Head of caudate nucleus (tissue), 42 donors: ENCODE measurements around the gene RYR3.

ENCODE experiments used
- DNase-seq, 42 donors: peaks; one replicate each; pipeline versions ENCODE4 v3.0.0 to v3.0.0-alpha.2; 2020 to 2021; ENCODE audit warnings: mixed read lengths in 7 of 42
- intact Hi-C: fragments of 100-400 bp; cut with DNase I; formaldehyde crosslinking; loops from one replicate; pipeline ENCODE4 v1.15.0; 2022

RYR3 gene

DNA sequence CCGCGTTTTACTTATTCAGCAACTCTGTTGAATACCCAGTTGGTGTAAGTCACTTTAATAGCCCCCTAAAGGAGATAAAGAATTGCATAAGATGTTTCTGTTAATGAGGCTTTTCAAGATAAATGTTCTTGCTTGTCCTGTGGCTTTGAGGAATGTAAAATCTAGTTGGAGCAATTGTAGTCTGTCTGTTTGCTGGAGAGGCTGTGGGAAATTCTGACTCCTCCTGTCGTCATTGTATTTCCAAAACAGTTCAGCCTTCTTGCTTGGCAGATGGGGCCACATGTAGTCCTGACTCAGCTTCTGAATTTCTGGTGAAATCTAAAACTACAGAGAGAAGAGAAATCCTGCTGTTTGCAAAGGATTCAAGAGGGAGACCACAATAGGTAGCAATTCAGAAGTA is 114.4 kb downstream of the RYR3 start:
- intact Hi-C loops, result no loop called here

DNA sequence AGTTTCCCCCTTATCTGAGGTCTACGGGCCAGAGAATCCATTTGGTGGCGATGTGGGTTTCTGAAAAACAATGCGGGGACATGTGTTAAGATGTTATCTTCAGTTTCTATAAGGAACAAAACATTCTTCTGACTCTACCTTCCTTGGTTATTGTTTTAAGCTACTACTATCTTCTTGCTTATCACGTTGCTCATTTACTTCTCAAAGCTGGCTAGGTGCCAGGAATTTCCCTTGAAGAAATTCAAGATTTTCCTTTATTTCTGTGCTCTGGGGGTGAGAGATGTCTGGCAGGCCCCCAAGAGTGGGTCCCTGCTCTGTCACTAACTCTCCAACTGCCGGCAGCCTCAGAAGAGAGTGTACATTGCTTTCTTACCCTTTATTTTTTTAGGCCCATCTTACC is 119.8 kb downstream of the RYR3 start:
- intact Hi-C loops, result no loop called here
- no peak for DNase-seq

More for the DNA sequence above, 114.4 kb downstream of the RYR3 start:
- DNase-seq, result peak in 9 of 42 donors; percentile 2 to 41 (median 25)

DNA sequence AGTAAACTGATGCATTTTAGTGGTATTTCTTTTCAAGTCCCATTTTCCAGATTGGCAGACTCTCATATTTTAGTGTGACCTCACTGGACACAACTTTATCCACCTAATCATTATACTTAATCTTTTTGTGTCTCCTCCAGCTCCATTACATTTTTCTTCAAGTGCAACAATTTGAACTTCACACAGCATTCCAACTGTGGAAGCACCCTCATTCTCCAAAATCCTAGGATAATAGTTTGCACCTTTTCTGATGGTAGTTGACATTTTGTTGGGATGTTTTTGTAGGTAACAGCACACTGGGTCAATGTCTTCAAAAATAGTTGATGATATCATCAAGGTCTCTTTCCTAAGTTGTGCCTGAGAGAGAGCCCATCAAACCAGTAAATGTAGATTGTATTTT is 123.1 kb downstream of the RYR3 start:
- intact Hi-C loops, result no loop called here

DNA sequence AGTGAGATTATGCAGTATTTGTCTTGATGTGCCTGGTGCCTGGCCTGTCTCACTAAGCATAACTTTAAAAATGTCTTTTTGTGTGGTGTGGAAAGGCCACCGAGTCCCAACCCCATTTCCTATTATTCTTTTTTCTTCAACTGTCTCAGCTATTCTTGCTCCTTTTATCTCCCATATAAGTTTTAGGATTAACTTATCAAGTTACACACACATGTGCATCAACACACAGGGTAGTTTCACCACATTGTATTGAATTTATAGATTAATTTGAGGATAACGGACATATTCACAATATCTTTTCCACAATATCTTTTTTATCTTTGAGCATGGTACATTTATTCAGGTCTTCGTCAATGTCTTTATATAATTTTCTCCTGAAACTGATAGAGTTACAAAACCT is 127.6 kb downstream of the RYR3 start:
- DNase-seq, result no peak

More for the DNA sequence above, 123.1 kb downstream of the RYR3 start:
- DNase-seq, result no peak

DNA sequence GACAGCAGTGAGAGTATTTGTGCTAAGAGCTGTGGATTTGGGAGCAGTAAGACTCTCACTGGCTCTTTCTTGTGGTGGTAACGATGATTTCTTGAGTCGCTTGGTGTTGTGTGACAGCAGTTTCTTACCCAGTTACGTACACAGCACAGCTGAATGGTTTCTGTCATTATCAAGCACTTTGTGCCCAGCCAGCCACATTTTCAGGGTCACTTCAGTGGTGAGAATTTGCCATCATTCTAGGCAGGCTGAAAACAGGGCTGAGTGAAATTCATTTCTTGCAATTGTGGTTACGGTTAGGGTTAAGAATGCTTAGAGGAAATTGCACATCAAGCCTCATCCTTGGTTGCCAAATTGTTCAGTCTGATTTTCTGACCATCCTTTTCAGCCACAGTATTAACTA is 130.1 kb downstream of the RYR3 start:
- no peak for DNase-seq
- intact Hi-C loops, result no loop called here

More for the DNA sequence above, 127.6 kb downstream of the RYR3 start:
- intact Hi-C loops, result no loop called here

DNA sequence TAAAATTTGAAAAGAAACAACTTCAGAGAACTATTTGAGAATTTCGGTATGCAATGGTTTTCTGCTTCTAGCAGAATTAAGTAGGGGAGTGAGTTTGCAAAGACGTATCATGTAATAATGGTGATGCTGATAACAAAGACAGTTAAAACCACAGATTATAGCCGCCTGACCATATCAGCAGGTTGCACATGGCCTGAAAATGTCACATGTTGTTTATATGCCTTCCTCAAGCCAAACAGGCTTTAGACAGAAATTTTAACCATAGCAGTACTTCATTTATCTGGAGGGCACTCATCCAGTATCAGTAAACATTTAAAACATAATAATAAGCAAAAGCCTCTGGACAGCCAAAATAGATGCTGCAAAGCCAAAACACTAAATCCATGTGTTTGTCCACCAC is 131.7 kb downstream of the RYR3 start:
- intact Hi-C loops, result no loop called here
- no peak for DNase-seq

DNA sequence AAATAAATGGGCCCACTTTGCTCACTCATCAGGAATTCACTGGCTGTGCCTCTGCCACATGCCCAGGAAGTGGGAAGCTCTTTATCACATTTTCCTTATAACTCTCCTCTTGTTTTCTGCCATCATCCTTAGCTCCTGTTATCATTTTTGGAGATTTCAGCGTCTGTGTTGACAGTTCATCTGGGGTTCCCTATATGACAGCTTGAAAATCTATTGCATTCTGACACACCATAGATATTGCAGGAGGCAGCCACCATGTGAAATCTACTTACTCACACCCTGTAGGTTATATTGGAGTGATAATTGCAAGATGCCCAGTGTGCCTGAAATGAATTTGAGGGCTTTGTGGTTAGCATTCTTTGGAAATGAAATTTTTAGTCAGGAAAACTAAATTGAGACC is 132.9 kb downstream of the RYR3 start:
- intact Hi-C loops, result no loop called here
- no peak for DNase-seq

- intact Hi-C loops, result no loop called here
- DNase-seq, result no peak
These were observed 135.2 kb downstream of the RYR3 start for GRCh38 chr15:33445984-33446383.

DNA sequence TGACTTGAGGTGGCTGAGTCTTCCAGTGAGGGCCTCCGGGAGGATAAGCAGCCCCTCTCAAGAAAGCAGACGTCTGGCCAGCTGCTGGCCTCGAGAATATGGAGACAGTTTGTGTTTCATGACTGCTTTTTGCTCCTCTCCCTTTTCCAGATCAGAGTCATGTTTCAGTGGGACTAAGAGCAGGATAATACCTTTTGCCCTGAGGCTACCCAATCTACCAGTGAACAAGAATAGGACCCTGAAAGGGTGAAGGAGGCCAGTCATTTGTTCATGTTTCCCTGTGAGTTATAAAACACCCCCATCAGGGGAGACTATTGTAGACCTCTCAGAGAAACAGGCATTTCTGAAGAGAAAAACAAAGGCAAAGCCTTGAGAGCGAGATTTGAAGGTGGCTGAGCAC is 137.4 kb downstream of the RYR3 start:
- intact Hi-C loops, result no loop called here
- no peak for DNase-seq

- intact Hi-C loops, result no loop called here
- DNase-seq, result no peak
These were observed 138.3 kb downstream of the RYR3 start for GRCh38 chr15:33448961-33449606.

DNA sequence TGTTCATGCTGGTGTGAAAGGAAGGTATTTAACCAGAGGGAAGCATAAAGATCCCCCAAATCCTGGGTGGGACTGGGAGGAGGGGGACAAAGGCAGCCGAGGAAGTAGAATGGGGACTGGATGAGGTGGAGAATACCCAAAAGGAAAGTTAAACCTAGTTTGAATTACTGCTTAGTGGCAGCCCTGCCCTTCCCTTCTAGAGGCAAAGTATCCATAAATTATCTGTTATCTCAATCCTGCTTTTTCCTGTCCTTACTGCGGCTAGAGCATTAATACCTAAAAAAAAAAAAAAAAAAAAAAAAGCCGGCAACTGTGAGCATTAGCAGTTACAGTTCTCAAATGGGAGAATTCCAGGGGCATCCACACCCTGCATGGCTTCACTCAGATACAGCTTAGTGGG is 139.0 kb downstream of the RYR3 start:
- no peak for DNase-seq
- intact Hi-C loops, result no loop called here

DNA sequence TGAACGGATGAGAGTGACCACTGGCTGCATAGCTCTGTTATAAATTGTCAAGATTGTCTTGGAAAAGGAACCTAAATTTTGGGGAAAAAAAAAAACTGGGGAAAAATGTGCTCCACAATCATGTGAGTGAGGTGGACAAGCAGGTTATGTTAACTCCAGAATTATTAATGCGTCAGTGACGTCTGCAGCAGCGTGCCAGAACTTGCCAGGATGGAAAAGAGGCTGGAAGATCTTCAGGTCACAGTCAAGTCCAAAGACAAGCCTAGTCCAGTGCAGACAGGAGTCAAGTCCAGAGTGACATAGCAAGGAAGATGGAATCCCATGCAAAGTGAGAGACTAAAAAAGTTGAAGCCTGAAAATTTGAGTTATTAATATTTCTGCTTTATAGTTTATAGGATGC is 140.6 kb downstream of the RYR3 start:
- DNase-seq, result no peak
- intact Hi-C loops, result no loop called here

DNA sequence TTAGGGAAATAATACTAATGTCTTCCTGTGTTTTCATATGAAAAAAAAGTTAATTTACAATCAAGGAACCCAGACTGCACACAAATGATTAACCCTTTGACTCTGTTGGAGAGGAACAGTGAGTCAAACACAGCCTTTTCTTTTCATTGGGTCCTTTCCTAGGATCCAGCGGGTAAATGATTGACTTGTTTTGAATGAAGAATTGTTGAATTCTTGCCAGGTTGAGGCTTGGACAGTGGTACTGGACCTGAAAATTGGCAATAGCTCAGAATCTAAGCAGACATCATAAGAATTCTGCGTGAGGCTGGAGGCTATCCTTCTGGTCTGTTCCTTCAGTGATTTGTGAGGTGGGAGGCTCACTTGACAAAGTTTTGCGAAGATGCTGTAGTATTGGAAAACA is 143.0 kb downstream of the RYR3 start:
- no peak for DNase-seq
- intact Hi-C loops, result no loop called here

- peak in 22 of 42 donors; percentile 3 to 72 (median 34) for DNase-seq
- intact Hi-C loops, result no loop called here
These were observed 143.6 kb downstream of the RYR3 start for GRCh38 chr15:33454346-33454745.

DNA sequence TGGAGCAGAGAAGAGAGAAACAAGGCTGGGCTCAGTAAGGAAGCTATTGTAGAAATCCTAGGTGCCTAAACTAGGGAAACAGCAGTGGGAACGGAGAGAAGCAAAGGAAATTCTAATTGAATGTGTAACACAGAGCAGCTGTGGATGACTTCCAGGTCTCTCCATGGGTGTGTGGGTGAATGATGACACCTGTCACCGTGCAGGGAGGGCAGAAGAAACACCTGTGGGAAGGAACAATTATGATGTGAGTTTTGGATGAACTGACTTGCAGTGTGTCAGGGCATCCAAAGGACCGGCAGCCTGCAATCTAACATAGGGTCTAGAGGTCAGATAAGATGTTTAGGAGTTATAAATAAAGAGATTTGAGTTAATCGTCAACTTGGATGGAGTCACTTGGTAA is 144.2 kb downstream of the RYR3 start:
- DNase-seq, result peak in 37 of 42 donors; percentile 6 to 86 (median 49)
- intact Hi-C loops, result no loop called here

GRCh38 chr15:33458421-33458820 is 147.7 kb downstream of the RYR3 start:
- intact Hi-C loops, result no loop called here
- no peak for DNase-seq

DNA sequence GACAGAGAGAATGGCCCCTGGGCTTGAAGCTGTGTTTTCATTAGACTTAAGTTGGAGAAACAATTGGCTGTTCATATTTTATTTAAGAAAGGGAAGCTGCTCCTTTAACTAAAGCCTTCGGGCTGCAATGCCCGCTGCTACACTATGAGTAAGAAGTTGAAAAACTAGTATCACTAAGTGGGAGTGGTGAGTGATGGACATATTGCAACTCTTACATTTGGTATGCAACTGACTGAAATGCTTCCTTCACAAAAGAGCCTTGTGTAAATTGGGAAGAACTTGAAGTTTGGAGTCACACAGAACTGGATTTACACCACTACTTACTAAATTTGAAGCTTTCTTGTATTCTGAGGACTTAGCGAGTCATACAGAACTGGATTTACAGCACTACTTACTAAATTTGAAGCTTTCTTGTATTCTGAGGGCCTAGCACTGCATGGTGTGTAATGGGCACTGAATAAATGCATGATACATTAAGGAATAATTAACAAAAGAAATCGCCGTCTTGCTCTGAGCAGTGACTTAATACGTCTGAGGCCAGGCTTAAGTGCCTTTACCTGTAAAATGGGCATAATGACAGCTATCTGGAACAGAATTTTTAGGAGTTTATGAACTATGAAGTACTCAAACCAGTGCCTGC is 149.5 kb downstream of the RYR3 start:
- intact Hi-C loops, result no loop called here
- DNase-seq, result no peak

- no peak for DNase-seq
- intact Hi-C loops, result no loop called here
These were observed 150.9 kb downstream of the RYR3 start for GRCh38 chr15:33461671-33462070.

DNA sequence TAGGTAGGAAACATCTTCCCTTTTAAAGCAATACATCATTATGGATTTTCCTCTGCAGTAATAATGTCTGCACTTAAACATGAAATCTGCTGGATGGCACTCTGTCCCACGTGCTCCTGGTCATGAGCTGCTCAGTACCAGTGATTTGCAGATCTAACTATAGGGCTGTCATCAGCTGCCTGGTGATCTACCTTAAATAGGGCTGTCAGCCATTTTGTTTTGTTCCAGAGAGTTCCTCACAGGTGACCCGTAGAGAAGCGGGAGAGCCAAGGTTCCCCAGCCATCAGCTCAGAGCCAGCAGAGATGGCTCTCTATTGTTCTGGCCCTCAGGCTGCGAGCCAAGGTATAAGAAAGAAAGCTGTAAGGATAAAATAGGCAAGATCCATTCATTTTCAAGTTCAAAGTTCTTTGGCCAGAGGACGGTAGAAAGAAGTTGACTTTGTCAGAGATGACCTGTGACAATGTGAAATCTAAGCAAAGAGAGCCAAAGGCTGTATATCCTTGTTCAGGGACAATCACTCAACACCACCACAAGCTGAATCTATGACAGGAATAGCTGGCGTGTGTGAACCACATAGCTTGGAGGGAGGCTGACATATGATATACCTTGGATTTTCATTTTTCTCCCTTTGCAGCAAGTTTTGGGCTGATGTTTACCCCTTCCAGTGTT is 156.5 kb downstream of the RYR3 start:
- no peak for DNase-seq
- intact Hi-C loops, result no loop called here

- intact Hi-C loops, result no loop called here
- no peak for DNase-seq
These were observed 157.0 kb downstream of the RYR3 start for GRCh38 chr15:33467816-33468163.

- DNase-seq, result no peak
- intact Hi-C loops, result no loop called here
These were observed 158.0 kb downstream of the RYR3 start for GRCh38 chr15:33468740-33469139.
